D721Med (cell line): ENCODE measurements around the gene C19orf85.

Experiments
- DNase-seq: peaks from one replicate; pipeline ENCODE4 v3.0.0; 2011; ENCODE audit warnings: low spot score; ENCODE audit not compliant: insufficient read length
- FAIRE-seq: peaks from 2 replicates; lab custom pipeline; 2011; peaks lifted over from hg19 to GRCh38; lab: Jason Lieb, UNC
- TF ChIP-seq, protein P1 (sequence below): IDR thresholded peaks from 2 replicates; pipeline ENCODE4 v1.5.1; 2012; ENCODE audit warnings: mild to moderate bottlenecking, control low read depth; ENCODE audit not compliant: insufficient read depth; ENCODE audit errors: missing control alignments

C19orf85 gene

GRCh38 chr19:55473225-55474012, 8.9 kb upstream of the C19orf85 start:
- DNase-seq (no peak), FAIRE-seq (no peak)
- TF ChIP-seq, protein P1, sequence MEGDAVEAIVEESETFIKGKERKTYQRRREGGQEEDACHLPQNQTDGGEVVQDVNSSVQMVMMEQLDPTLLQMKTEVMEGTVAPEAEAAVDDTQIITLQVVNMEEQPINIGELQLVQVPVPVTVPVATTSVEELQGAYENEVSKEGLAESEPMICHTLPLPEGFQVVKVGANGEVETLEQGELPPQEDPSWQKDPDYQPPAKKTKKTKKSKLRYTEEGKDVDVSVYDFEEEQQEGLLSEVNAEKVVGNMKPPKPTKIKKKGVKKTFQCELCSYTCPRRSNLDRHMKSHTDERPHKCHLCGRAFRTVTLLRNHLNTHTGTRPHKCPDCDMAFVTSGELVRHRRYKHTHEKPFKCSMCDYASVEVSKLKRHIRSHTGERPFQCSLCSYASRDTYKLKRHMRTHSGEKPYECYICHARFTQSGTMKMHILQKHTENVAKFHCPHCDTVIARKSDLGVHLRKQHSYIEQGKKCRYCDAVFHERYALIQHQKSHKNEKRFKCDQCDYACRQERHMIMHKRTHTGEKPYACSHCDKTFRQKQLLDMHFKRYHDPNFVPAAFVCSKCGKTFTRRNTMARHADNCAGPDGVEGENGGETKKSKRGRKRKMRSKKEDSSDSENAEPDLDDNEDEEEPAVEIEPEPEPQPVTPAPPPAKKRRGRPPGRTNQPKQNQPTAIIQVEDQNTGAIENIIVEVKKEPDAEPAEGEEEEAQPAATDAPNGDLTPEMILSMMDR: no peak

GRCh38 chr19:55472463-55472862, 7.9 kb upstream of the C19orf85 start:
- TF ChIP-seq, protein P1: no peak
- no peak for FAIRE-seq

GRCh38 chr19:55471266-55471665, 6.7 kb upstream of the C19orf85 start:
- TF ChIP-seq, protein P1: no peak
- DNase-seq (no peak), FAIRE-seq (no peak)

More at GRCh38 chr19:55472463-55472862, 7.9 kb upstream of the C19orf85 start:
- DNase-seq: no peak

GRCh38 chr19:55468054-55468393, 3.5 kb upstream of the C19orf85 start:
- FAIRE-seq (no peak), DNase-seq (no peak)
- TF ChIP-seq, protein P1: no peak

GRCh38 chr19:55467236-55468053, 2.9 kb upstream of the C19orf85 start:
- TF ChIP-seq, protein P1: peak; percentile 64
- DNase-seq (peak; percentile 73), FAIRE-seq (no peak)

- TF ChIP-seq, protein P1: no peak
- DNase-seq: no peak
- FAIRE-seq: no peak
Measured at GRCh38 chr19:55466241-55466614, 1.7 kb upstream of the C19orf85 start.
